Kasumi-1 (cell line): ENCODE results near the gene GRIN2C.
"Not testable (repeated sequence)": the region's sequence is repeated elsewhere in the genome, so short reads cannot be mapped to it uniquely, and the experiment has no call there.

Experiments
- DNase-seq, 2 experiments: peaks; one replicate each; lab custom pipeline; 2025; lab: John Stamatoyannopoulos, UW

Gene GRIN2C

DNA sequence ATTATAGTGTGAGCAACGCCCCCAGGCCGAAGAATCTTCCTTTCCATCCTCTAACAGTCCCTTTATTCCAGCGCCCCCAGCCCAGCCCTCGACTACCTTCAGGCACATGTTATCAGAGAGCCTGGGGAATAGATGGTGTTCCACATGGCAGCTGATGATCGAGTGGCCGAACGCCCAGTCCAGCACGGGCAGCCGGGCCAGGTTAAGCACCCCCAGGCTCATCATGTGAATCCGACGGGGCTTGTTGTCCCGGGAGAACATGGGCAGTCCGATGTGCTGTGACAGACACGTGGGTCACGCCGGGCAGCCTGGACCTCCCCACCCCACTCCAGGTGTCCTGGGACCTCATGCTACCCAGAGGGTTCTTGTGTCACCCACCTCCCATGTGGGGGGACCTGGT, 19.6 kb upstream of the GRIN2C start:
- DNase-seq = no peak

- no peak for DNase-seq
These were observed 19.0 kb upstream of the GRIN2C start for GRCh38 chr17:74878658-74879057.

DNA sequence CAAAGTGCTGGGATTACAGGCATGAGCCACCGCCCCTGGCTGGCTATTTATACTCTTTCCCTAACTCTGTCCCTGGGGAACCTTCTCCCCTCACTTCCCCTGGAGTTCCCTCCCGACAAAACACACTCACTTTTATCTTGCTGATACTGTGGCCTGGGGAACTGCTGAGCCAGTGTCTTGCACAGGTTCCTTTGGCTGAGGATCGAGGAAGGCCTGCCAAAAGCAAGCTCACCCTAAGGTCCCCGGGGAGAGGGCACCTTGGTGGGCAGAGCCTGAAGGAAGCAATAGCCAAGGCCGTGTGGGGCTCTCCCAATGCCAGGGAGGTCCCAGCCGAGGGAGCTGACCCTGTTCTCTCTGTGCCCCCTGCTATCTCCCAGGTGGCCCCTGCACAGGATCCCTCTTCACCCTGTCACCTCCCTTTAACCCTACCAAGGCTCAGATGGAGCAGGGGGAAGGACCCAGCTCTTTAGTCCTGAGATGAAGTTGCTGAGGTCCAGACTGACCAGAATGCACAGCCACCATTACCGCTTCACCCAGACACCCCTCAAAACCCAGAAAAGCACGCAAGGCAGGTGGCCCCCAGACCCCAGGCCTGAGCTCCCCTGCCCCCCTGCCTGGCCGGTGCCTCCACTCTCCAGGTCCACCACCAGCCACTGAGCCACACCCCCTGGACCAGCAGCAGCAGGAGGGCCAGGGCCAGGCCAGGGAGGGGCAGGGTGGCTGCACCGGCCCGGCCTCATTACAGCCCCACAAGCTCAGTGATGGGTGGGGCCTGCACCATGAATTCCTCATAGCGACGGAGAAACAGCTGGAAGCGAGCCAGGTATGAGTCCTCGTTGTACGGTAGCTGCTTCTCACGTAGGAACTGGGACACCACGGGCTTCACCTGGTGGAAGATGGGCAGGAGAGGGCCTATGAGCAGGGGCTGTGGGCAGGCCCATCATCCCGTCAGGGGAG, 18.2 kb upstream of the GRIN2C start:
- DNase-seq = no peak

GRCh38 chr17:74875977-74876593, 16.4 kb upstream of the GRIN2C start:
- no peak for DNase-seq

DNA sequence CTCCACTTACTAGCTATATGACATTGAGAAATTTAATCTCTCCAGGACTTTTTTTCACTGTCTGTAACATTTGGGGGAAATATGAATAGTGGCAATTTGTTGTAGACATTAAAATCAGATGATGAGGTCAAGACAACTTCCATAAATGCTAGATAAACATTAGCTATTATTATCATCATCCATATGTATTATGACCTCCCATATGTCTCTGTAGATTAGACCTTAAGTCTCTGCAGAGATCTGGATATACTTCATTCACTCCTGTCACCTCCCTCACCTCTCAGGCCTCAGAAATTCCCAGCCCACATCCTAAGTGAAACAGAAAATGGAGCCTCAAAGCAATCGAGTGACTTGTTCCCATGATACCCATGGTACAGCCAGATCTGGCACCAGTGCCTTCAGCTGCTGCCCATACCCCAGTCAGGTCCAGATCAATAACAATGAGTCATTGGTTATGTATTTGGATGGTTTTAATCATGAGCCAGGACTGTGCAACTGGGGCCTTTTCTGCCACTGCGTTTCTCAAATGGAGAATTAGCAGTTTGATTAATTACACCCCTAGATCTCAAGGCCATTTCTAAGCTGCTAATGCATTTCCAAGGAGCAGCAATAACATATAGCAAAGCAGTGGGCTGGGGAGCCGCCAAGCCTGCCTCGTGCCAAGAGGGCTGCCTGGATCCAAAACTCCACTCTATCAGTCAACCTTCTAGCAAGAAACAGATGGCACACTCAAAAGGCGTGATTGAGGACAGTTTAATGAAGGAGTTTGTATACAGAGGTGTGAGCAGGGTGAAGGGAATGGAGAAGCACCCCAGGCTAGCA, 15.7 kb upstream of the GRIN2C start:
- DNase-seq = no peak

GRCh38 chr17:74874615-74875037, 14.9 kb upstream of the GRIN2C start:
- no peak for DNase-seq

DNA sequence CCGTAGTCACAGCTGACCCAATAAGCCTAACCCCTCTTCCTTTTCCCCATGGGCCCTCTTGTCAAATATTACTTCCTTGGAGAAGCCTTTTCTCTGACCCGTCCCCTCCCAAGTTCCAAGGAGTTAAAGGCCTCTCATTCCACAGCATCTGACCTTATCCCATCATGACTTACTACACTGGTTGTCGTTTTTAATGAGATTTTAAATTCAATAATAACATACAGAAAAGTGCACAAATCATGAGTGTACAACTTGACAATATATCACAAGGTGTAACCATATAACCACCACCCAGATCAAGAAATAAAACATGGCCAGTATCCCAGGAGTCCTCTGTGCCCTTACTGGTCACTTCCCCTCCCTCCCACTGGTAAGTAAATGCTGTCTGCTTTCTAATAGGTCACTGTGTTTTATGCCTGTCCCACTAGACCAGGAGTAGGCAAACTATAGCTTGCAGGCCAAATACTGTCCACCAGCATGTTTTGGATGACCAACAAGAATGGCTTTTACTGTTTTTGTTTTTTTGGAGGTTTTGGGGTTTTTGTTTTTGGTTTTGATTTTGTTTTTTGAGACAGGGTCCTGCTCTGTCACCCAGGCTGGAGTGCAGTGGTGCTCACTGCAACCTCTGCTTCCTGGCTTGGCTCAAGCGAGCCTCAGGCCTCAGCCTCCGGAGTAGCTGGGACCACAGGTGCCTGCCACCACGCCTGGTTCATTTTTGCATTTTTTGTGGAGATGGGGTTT, 14.4 kb upstream of the GRIN2C start:
- no peak for DNase-seq

DNA sequence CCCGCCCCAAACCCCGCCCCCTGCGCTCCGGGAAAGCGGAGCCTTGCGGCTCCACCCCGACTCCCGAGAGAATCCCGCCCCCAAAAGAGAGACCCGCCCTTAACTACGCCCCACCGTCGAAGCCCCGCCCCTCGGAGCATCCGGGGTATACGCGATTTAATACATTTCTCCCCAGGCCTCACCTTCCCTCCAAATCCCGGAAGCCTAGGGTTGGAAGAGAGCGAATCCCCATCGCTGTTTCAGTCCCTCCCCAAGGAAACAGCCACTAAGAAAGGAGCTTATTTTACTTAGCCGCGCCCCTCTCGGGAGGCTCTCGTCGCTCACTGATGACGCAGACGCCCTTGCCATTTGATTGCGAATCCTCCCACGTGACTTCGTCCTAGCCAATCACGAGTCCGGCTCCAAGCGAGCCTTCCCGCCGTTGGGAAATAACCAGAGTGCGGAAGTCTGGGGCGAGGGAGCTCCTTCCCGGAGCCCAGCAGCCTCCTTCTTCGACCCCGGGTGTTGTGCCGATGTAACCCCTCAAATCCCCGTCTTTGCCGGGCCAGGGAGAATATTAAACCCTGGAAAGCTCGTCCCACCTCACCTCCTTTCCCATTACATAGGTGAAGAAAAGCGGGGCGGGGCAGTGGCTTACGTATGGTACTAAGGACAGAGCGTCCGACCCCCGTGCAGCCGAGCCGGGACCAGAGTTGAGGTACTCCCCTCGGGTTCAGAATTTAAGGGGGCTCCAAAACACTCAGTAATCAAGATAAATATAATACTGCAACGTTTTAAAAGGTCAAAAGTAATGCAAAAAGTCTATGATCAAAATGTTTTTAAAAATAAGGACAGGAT, 13.6 kb upstream of the GRIN2C start:
- peak; percentile 100 for DNase-seq

GRCh38 chr17:74872313-74873036, 12.8 kb upstream of the GRIN2C start, which contains the start of gene FDXR:
FDXR (minus strand) TSS chr17:74872994; CDS start chr17:74872944, 50 bp downstream.
- DNase-seq = peak; percentile 58 to 65

DNA sequence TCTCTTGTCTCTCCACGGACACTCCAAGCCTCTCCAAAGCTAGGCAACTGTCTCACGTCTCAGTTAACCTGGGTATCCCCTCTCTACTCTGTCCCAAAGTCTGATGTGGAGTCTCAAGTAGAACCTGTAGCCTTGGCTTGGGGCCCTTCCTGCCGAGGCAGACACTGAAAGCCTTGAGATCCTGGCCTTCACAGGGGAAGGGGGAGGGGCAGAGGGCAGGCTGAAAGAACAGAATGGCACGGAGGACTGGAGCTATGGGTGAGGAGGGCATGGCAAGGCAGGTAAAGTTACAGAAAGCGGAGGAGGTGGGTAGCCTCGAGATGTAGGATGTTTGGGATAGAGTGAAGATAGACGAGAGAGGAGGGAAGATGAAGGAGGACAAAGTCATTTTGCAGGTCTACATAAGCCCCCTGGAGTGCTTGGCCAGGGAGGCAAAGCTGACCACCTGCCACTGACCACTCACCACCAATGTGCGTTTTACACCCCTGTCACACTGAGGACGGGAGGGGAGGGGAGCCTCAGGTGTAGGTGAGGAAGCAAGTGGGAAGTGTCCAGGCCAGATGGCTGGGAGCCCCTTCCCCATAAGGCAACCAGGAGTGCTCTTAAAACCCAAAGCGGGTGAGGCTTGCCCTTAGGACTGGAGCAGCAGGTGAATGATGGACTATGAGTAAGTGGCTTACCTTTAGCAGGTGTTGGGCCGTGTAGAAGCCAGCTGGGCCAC, 11.8 kb upstream of the GRIN2C start:
- DNase-seq = no peak

DNA sequence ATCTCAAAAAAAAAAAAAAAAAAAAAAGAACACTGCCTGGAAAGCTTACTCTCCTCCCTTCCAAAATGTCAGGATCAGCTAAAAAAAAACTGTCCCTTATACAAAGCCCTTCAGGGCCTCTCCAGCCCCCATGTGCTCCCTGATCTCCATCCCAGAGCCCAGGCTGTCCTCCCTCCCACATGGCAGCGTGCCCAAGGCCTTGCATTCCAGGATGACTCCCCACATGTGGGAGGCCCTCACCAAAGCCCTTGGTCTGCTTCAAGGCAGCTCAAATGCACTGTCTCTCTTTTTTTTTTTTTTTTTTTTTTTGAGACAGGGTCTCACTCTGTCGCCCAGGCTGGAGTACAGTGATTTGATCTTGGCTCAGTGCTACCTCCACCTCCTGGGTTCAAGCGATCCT, 10.8 kb upstream of the GRIN2C start:
- no peak for DNase-seq

DNA sequence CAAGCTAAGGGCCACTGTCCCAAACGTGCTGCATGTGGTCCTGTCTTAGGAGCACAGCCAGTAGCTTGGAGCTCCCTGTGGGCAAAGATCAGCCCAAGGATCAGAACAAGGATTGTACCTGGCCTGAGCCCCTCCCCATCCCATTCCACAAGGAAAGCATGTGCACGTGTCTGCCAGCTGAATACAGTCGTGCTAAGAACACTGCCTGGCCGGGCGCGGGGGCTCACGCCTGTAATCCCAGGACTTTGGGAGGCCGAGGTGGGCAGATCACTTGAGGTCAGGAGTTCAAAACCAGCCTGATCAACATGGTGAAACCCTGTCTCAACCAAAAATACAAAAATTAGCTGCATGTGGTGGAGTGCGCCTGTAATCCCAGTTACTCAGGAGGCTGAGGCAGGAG, 10.3 kb upstream of the GRIN2C start:
- not testable (repeated sequence) for DNase-seq

DNA sequence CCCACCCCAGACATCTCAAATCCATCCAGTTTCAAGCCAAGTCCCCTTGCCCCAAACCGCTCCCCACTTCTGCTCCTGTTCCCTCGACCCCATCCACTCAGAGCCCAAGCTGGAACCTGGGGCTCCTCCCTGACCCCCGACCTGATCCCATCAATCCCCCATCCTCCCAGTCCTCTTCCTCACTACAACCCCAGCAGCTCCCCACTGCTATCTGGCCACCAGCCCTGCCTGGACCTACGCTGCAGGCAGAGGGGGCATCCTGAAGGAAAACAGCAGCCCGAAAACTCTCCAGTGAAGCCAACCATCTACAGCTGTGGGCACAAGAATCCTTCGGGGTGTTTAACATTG, 9.2 kb upstream of the GRIN2C start:
- no peak for DNase-seq

DNA sequence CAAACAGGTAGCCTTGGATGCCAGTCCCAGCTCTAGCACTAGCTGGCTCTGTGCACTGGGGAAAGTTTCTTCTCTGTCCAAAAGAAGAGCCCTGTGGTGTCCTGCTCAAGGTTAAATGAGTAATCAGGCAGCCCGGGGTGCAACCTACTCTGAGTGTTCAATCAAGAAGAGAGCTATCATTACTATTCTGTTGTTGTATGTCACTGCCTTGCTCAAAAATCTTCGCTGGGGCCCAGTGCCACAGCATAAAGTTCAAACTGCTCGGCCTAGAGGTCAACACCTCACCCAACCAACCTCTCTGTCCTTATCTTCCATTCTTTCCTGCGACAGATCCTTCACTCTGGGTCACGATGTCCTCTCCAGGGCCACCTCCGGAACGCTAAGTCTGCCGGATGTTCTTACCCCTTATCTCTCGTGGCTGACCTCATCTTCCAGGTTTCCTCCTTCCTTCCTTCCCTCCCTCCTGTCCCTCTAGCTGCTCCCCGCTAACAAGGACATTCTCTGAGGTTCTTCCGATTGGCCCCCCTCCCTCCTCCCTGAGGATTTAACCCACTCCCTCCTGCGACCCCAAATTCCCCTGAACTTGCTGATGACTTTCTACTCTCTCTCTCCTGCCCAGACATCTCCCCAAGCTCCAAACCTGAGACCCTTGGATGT, 8.7 kb upstream of the GRIN2C start:
- no peak for DNase-seq

- no peak for DNase-seq
These were observed 6.6 kb upstream of the GRIN2C start for GRCh38 chr17:74866198-74866835.

GRCh38 chr17:74865504-74866197, 6.0 kb upstream of the GRIN2C start:
- peak; percentile 44 to 45 for DNase-seq

DNA sequence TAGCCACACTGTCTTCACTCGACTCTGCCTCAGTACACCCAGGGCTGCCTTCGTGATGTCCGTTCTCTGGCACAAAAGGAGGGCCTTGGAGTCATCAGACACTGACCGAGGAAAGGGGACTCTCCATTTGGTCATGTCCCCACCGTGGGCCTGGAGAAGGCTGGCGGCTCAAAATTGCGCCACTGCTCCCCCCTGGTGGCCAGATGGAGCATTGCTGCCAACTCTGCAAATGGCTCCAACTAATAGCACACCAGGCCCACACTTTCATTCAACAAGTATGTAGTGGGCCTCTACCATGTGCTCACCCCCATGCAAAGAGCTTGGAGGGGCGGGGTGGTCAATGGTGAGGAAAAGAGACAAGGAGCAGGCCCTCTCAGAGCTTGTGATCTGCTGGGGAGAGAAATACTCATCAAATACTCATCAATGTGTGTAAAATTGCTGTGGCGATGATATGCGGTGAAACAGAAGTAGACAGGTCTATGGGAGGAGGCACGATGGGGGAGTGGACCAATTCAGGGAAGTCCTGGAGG, 5.2 kb upstream of the GRIN2C start:
- DNase-seq = peak; percentile 68 to 71
